Measurements from ENCODE around the gene IPO11.
"Not testable (repeated sequence)": the region's sequence is repeated elsewhere in the genome, so short reads cannot be mapped to it uniquely, and the experiment has no call there.

Gene IPO11

GRCh38 chr5:62650197-62650596 lies 237.6 kb downstream of the IPO11 start:
- no peak for DNase-seq

GRCh38 chr5:62652225-62652624 lies 239.7 kb downstream of the IPO11 start:
- no peak for DNase-seq

GRCh38 chr5:62653001-62653863 lies 240.7 kb downstream of the IPO11 start:
- DNase-seq: no peak

DNA sequence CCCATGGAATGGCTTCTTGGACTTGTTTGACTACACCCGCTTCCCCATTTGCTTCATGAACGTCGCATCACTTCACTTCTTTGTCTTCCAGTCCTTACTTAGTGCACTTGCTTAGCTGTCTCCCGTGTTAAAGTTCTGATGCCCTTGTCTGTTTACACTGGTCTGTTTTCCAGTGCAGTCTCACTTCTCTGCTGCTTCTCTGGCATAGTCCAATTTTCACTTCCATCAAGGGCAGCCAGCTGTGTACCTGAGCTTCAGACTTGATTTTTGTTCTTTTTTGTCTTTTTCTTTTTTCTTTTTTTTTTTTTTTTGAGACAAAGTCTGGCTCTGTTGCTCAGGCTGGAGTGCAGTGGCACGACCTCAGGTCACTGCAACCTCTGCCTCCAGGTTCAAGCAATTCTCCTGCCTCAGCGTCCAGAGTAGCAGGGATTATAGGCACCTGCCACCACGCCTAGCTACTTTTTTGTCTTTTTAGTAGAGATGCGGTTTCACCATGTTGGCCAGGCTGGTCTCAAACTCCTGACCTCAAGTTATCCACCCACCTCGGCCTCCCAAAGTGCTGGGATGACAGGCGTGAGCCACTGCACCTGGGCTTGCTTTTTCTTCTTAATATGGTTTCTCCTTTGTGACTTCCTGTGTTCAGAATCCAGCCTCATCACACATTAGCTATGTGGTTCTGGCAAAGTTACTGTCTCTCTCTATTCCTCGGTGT lies 241.5 kb downstream of the IPO11 start:
- DNase-seq: no peak

DNA sequence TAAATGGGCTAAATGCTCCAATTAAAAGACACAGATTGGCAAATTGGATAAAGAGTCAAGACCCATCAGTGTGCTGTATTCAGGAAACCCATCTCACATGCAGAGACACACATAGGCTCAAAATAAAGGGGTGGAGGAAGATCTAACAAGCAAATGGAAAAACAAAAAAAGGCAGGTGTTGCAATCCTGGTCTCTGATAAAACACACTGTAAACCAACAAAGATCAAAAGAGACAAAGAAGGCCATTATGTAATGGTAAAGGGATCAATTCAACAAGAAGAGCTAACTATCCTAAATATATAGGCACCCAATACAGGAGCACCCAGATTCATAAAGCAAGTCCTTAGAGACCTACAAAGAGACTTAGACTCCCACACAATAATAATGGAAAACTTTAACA lies 245.2 kb downstream of the IPO11 start:
- DNase-seq: not testable (repeated sequence)

DNA sequence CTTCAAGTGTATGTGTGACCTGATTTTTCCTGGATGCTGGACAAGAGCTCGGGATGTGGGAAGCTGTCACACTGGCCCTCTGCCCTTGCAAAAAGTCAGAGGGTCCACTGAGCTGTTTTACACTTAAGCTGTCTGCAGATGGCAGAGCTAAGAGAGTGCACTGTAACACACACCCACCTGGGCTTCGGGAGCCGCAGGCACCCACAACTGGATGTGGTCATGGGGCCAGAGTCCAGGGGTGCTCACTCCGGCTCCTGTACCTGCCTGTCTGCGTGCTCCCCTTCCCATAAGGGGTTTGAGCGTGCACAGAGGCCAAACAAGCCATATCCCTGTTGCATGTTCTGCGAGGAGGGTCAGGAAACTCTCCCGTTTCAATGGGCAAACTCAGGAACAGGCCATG lies 248.6 kb downstream of the IPO11 start:
- DNase-seq: no peak

- DNase-seq: no peak
Observed at GRCh38 chr5:62662521-62662920, 250.0 kb downstream of the IPO11 start.

GRCh38 chr5:62671479-62671878 lies 258.9 kb downstream of the IPO11 start:
- no peak for DNase-seq

DNA sequence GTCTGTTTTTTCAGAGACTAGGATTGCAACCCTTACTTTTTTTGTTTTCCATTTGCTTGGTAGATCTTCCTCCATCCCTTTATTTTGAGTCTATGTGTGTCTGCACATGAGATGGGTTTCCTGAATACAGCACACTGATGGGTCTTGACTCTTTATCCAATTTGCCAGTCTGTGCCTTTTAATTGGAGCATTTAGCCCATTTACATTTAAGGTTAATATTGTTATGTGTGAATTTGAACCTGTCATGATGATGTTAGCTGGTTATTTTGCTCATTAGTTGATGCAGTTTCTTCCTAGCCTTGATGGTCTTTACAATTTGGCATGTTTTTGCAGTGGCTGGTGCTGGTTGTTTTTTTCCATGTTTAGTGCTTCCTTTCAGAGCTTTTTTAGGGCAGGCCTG lies 264.0 kb downstream of the IPO11 start:
- DNase-seq: not testable (repeated sequence)

Data from NCI-H1417 (cell line).